T-helper 17 cell (primary cell): ENCODE data around the gene LNX1. TPM values are rescaled to one million over a fixed set of nuclear protein-coding genes. Genes with fewer than 3 reads are reported as not detected.

Experiments
- ATAC-seq: fragments of 150-1000 bp; cut with Tn5 transposase; 2 replicates; pipeline ENCODE4 v1.10.0; 2021; ENCODE audit warnings: mild to moderate bottlenecking, moderate library complexity
- DNase-seq, 3 donors: peaks; one replicate each; pipeline versions ENCODE4 v3.0.0 to v3.0.0-alpha.2; 2020 to 2021
- H3K9me3 ChIP-seq: one replicate; pipeline ENCODE4 v1.7.0; 2013; ENCODE audit warnings: low read length, mild to moderate bottlenecking; ENCODE audit not compliant: control insufficient read depth, poor library complexity, severe bottlenecking
- H3K27ac Mint-ChIP-seq: one replicate; pipeline ENCODE4 v1.8.0; 2022; ENCODE audit warnings: mild to moderate bottlenecking, moderate library complexity, mixed read lengths
- H3K27me3 Mint-ChIP-seq: one replicate; pipeline ENCODE4 v1.8.0; 2022; ENCODE audit warnings: mixed read lengths
- H3K36me3 Mint-ChIP-seq: one replicate; pipeline ENCODE4 v1.8.0; 2022; ENCODE audit warnings: low read depth, mixed read lengths
- H3K4me1 Mint-ChIP-seq: one replicate; pipeline ENCODE4 v1.8.0; 2022; ENCODE audit warnings: mild to moderate bottlenecking, mixed read lengths
- H3K4me3 Mint-ChIP-seq: one replicate; pipeline ENCODE4 v1.8.0; 2022; ENCODE audit warnings: mild to moderate bottlenecking, moderate library complexity, mixed read lengths
- total RNA-seq, 4 donors: library from RNA in 2 of 4; stranded (reverse) in 2 of 4; gene quantifications; one replicate each; pipeline ENCODE4 v1.2.3 and lab custom pipeline; 2022 to 2026

The LNX1 gene
- total RNA-seq, 2 donors from 2014 or later, result not detected

- Mint-ChIP-seq H3K27ac (no peak overlapping the region), H3K4me1 (peaks cover 2% of the 10 kb centered on the region), H3K4me3 (no peak overlapping the region), H3K36me3 (no peaks in the 10 kb centered on the region), H3K27me3 (no peaks in the 10 kb centered on the region)
- DNase-seq (no peak), ATAC-seq (no peak)
- peaks cover 3% of the 10 kb centered on the region for H3K9me3 ChIP-seq
Measured at GRCh38 chr4:53617101-53617680, 25.9 kb upstream of the LNX1 start.

GRCh38 chr4:53616219-53616618, 24.9 kb upstream of the LNX1 start:
- no peak overlapping the region for H3K27ac Mint-ChIP-seq
- no peak for ATAC-seq
- DNase-seq, result no peak
- no peaks in the 10 kb centered on the region for H3K36me3 Mint-ChIP-seq
- H3K27me3 Mint-ChIP-seq, result no peaks in the 10 kb centered on the region
- H3K4me3 Mint-ChIP-seq, result no peak overlapping the region
- peaks cover 3% of the 10 kb centered on the region for H3K9me3 ChIP-seq
- H3K4me1 Mint-ChIP-seq, result peaks cover 2% of the 10 kb centered on the region

GRCh38 chr4:53614591-53614990, 23.3 kb upstream of the LNX1 start:
- Mint-ChIP-seq H3K4me1 (peaks cover 2% of the 10 kb centered on the region), H3K27ac (no peak overlapping the region), H3K27me3 (no peaks in the 10 kb centered on the region), H3K36me3 (no peaks in the 10 kb centered on the region), H3K4me3 (no peak overlapping the region)
- peaks cover 3% of the 10 kb centered on the region for H3K9me3 ChIP-seq
- DNase-seq (no peak), ATAC-seq (no peak)

GRCh38 chr4:53613428-53613827, 22.1 kb upstream of the LNX1 start:
- H3K36me3 Mint-ChIP-seq, result no peaks in the 10 kb centered on the region
- DNase-seq (no peak), ATAC-seq (no peak)
- H3K4me1 Mint-ChIP-seq, result no peaks in the 10 kb centered on the region
- no peak overlapping the region for H3K4me3 Mint-ChIP-seq
- no peak overlapping the region for H3K27ac Mint-ChIP-seq
- H3K9me3 ChIP-seq, result no peaks in the 10 kb centered on the region
- H3K27me3 Mint-ChIP-seq, result no peaks in the 10 kb centered on the region

GRCh38 chr4:53608649-53609048, 17.4 kb upstream of the LNX1 start:
- Mint-ChIP-seq H3K36me3 (no peaks in the 10 kb centered on the region), H3K27ac (no peak overlapping the region), H3K4me3 (no peak overlapping the region), H3K4me1 (no peaks in the 10 kb centered on the region), H3K27me3 (no peaks in the 10 kb centered on the region)
- no peak for DNase-seq
- H3K9me3 ChIP-seq, result no peaks in the 10 kb centered on the region
- no peak for ATAC-seq

- DNase-seq (no peak), ATAC-seq (no peak)
- no peaks in the 10 kb centered on the region for H3K9me3 ChIP-seq
- H3K4me1 Mint-ChIP-seq, result no peaks in the 10 kb centered on the region
- no peaks in the 10 kb centered on the region for H3K36me3 Mint-ChIP-seq
- H3K4me3 Mint-ChIP-seq, result no peak overlapping the region
- no peaks in the 10 kb centered on the region for H3K27me3 Mint-ChIP-seq
- H3K27ac Mint-ChIP-seq, result no peak overlapping the region
Measured at GRCh38 chr4:53608242-53608641, 17.0 kb upstream of the LNX1 start.

- Mint-ChIP-seq H3K27ac (no peak overlapping the region), H3K27me3 (peaks cover 16% of the 10 kb centered on the region), H3K4me1 (no peaks in the 10 kb centered on the region), H3K4me3 (no peak overlapping the region), H3K36me3 (no peaks in the 10 kb centered on the region)
- H3K9me3 ChIP-seq, result no peaks in the 10 kb centered on the region
- no peak for ATAC-seq
- DNase-seq, result no peak
Measured at GRCh38 chr4:53605783-53606182, 14.5 kb upstream of the LNX1 start.

- DNase-seq (no peak), ATAC-seq (no peak)
- no peaks in the 10 kb centered on the region for H3K9me3 ChIP-seq
- Mint-ChIP-seq H3K27me3 (peaks cover 16% of the 10 kb centered on the region), H3K27ac (no peak overlapping the region), H3K4me1 (no peaks in the 10 kb centered on the region), H3K36me3 (no peaks in the 10 kb centered on the region), H3K4me3 (no peak overlapping the region)
Measured at GRCh38 chr4:53602390-53602789, 11.1 kb upstream of the LNX1 start.

- Mint-ChIP-seq H3K4me3 (no peak overlapping the region), H3K27me3 (peaks cover 16% of the 10 kb centered on the region)
- ATAC-seq, result no peak
Measured at GRCh38 chr4:53601251-53601764, 10.0 kb upstream of the LNX1 start.

GRCh38 chr4:53599632-53600031, 8.3 kb upstream of the LNX1 start:
- H3K27ac Mint-ChIP-seq, result no peak overlapping the region
- no peaks in the 10 kb centered on the region for H3K4me1 Mint-ChIP-seq
- no peak overlapping the region for H3K4me3 Mint-ChIP-seq
- no peak for DNase-seq
- H3K27me3 Mint-ChIP-seq, result peaks cover 19% of the 10 kb centered on the region
- ATAC-seq, result no peak
- no peaks in the 10 kb centered on the region for H3K36me3 Mint-ChIP-seq
- H3K9me3 ChIP-seq, result no peaks in the 10 kb centered on the region

More at GRCh38 chr4:53601251-53601764, 10.0 kb upstream of the LNX1 start:
- Mint-ChIP-seq H3K27ac (no peak overlapping the region), H3K36me3 (no peaks in the 10 kb centered on the region), H3K4me1 (no peaks in the 10 kb centered on the region)
- no peak for DNase-seq
- H3K9me3 ChIP-seq, result no peaks in the 10 kb centered on the region

- peaks cover 25% of the 10 kb centered on the region for H3K27me3 Mint-ChIP-seq
- no peak for DNase-seq
- no peak overlapping the region for H3K27ac Mint-ChIP-seq
- no peaks in the 10 kb centered on the region for H3K4me1 Mint-ChIP-seq
- H3K36me3 Mint-ChIP-seq, result no peaks in the 10 kb centered on the region
- no peak overlapping the region for H3K4me3 Mint-ChIP-seq
- ATAC-seq, result no peak
- H3K9me3 ChIP-seq, result no peaks in the 10 kb centered on the region
Measured at GRCh38 chr4:53598901-53599300, 7.6 kb upstream of the LNX1 start.

GRCh38 chr4:53598483-53598882, 7.2 kb upstream of the LNX1 start:
- DNase-seq (no peak), ATAC-seq (no peak)
- Mint-ChIP-seq H3K4me3 (no peak overlapping the region), H3K36me3 (no peaks in the 10 kb centered on the region), H3K27ac (no peak overlapping the region), H3K27me3 (peaks cover 25% of the 10 kb centered on the region), H3K4me1 (no peaks in the 10 kb centered on the region)
- H3K9me3 ChIP-seq, result no peaks in the 10 kb centered on the region

- H3K27me3 Mint-ChIP-seq, result peaks cover 27% of the 10 kb centered on the region
- no peaks in the 10 kb centered on the region for H3K9me3 ChIP-seq
- no peak overlapping the region for H3K4me3 Mint-ChIP-seq
- no peak overlapping the region for H3K27ac Mint-ChIP-seq
- H3K36me3 Mint-ChIP-seq, result no peaks in the 10 kb centered on the region
- H3K4me1 Mint-ChIP-seq, result no peaks in the 10 kb centered on the region
- no peak for DNase-seq
- no peak for ATAC-seq
Measured at GRCh38 chr4:53596901-53597300, 5.6 kb upstream of the LNX1 start.

- no peak overlapping the region for H3K27ac Mint-ChIP-seq
- no peak for ATAC-seq
- H3K27me3 Mint-ChIP-seq, result peaks cover 35% of the 10 kb centered on the region
- DNase-seq, result no peak
- H3K4me1 Mint-ChIP-seq, result peaks cover 4% of the 10 kb centered on the region
- no peaks in the 10 kb centered on the region for H3K9me3 ChIP-seq
- peaks cover 4% of the 10 kb centered on the region for H3K36me3 Mint-ChIP-seq
- H3K4me3 Mint-ChIP-seq, result no peak overlapping the region
Measured at GRCh38 chr4:53595834-53596233, 4.5 kb upstream of the LNX1 start.
